Muscle of back (tissue), 11 donors: Measurements from ENCODE around the gene SHLD2. TPM values are rescaled to one million over a fixed set of nuclear protein-coding genes. Genes with fewer than 3 reads are reported as not detected.
"Not testable (repeated sequence)": the region's sequence is repeated elsewhere in the genome, so short reads cannot be mapped to it uniquely, and the experiment has no call there.

Experiments used
- DNase-seq, 3 donors: peaks; one replicate each; pipeline versions ENCODE4 v3.0.0 to v3.0.0-alpha.2; 2013
- polyA plus RNA-seq, 10 donors: library from polyadenylated mRNA; unstranded; fragments of 120-200 nt; gene quantifications; one replicate each; pipeline ENCODE4 v1.2.1, GENCODE V29; 2013; ENCODE audit not compliant: insufficient read length in 10 of 10

SHLD2 gene
- polyA plus RNA-seq, 10 donors: 18.4 to 28.2 (median 22.9) TPM

- DNase-seq: not testable (repeated sequence)
These were observed 39.4 kb downstream of the SHLD2 start for GRCh38 chr10:87134440-87134839.

- DNase-seq: not testable (repeated sequence)
These were observed 42.5 kb downstream of the SHLD2 start for GRCh38 chr10:87137478-87137877.

GRCh38 chr10:87142230-87143108, 47.5 kb downstream of the SHLD2 start:
- DNase-seq: peak; percentile 24 to 64 (median 54)

- peak in 1 of 3 donors; percentile 4 for DNase-seq
These were observed 48.1 kb downstream of the SHLD2 start for GRCh38 chr10:87143109-87143418.

GRCh38 chr10:87145598-87145997, 50.6 kb downstream of the SHLD2 start:
- not testable (repeated sequence) for DNase-seq

GRCh38 chr10:87149020-87149609, 54.1 kb downstream of the SHLD2 start:
- DNase-seq: not testable (repeated sequence)

- not testable (repeated sequence) for DNase-seq
These were observed 56.5 kb downstream of the SHLD2 start for GRCh38 chr10:87151516-87151915.

GRCh38 chr10:87156841-87157240, 61.8 kb downstream of the SHLD2 start:
- not testable (repeated sequence) for DNase-seq

- DNase-seq: peak in 1 of 3 donors; percentile 11
These were observed 62.8 kb downstream of the SHLD2 start for GRCh38 chr10:87157821-87158220.

- DNase-seq: not testable (repeated sequence)
These were observed 67.8 kb downstream of the SHLD2 start for GRCh38 chr10:87162703-87163293.

- DNase-seq: not testable (repeated sequence)
These were observed 68.4 kb downstream of the SHLD2 start for GRCh38 chr10:87163414-87163813.

- not testable (repeated sequence) for DNase-seq
These were observed 74.9 kb downstream of the SHLD2 start for GRCh38 chr10:87169857-87170256.

- not testable (repeated sequence) for DNase-seq
These were observed 75.7 kb downstream of the SHLD2 start for GRCh38 chr10:87170705-87171104.

GRCh38 chr10:87171670-87172069, 76.7 kb downstream of the SHLD2 start:
- DNase-seq: not testable (repeated sequence)

- DNase-seq: not testable (repeated sequence)
These were observed 77.2 kb downstream of the SHLD2 start for GRCh38 chr10:87172178-87172577.

GRCh38 chr10:87177587-87177986, 82.6 kb downstream of the SHLD2 start:
- DNase-seq: not testable (repeated sequence)

- not testable (repeated sequence) for DNase-seq
These were observed 89.4 kb downstream of the SHLD2 start for GRCh38 chr10:87184421-87184820.

GRCh38 chr10:87186016-87186415, 91.0 kb downstream of the SHLD2 start:
- DNase-seq: not testable (repeated sequence)

GRCh38 chr10:87187573-87187972, 92.6 kb downstream of the SHLD2 start:
- not testable (repeated sequence) for DNase-seq

- not testable (repeated sequence) for DNase-seq
These were observed 96.8 kb downstream of the SHLD2 start for GRCh38 chr10:87191841-87192240.

- peak in 2 of 3 donors; percentile 19 to 40 for DNase-seq
These were observed 105.9 kb downstream of the SHLD2 start for GRCh38 chr10:87200924-87201323.

- DNase-seq: not testable (repeated sequence)
These were observed 109.8 kb downstream of the SHLD2 start for GRCh38 chr10:87204801-87205200.

- DNase-seq: not testable (repeated sequence)
These were observed 111.9 kb downstream of the SHLD2 start for GRCh38 chr10:87206922-87207321.
